H1 (cell line): ENCODE results near the gene SPECC1. TPM values are rescaled to one million over a fixed set of nuclear protein-coding genes. Genes with fewer than 3 reads are reported as not detected.

Source experiments
- polyA plus RNA-seq, 7 experiments: library from polyadenylated mRNA; depleted of rRNA in 3 of 7; stranded (reverse) in 5 of 7; unstranded in 2 of 7; fragments of >200 nt in 5 of 7; fragments of 200-250 nt in 2 of 7; gene quantifications; 1 replicate in 5 of 7; 2 replicates in 1 of 7; 4 replicates in 1 of 7; pipeline versions ENCODE4 v1.2.1 to v1.2.3, GENCODE V29; 2011 to 2013; ENCODE audit warnings: missing spikeins in 2 of 7, mixed read lengths in 2 of 7
- total RNA-seq: library from RNA; stranded (reverse); fragmentation: NEBNext Ultra II Directional; extraction: Animal tissue kit (Norgen Biotek cat#: 25700); gene quantifications from 2 replicates; pipeline ENCODE4 v1.2.1, GENCODE V29; 2021
- TF ChIP-seq, protein P1 (sequence below), 3 experiments: IDR thresholded peaks; 1 replicate in 2 of 3; 2 replicates in 1 of 3; pipeline versions ENCODE4 v1.5.1 to v1.6.1; 2011; ENCODE audit warnings: low read length in 3 of 3, mild to moderate bottlenecking in 3 of 3, inconsistent platforms in 2 of 3, low read depth in 1 of 3, moderate library complexity in 1 of 3; ENCODE audit not compliant: insufficient read depth in 1 of 3; ENCODE audit errors: control extremely low read depth in 1 of 3

SPECC1 gene
- total and polyA plus RNA-seq, 2 of the 8 experiments (the other 6 are each of a cell fraction or from before 2014, with no cell fraction given): 35.8 to 87.9 TPM

- TF ChIP-seq, protein P1, sequence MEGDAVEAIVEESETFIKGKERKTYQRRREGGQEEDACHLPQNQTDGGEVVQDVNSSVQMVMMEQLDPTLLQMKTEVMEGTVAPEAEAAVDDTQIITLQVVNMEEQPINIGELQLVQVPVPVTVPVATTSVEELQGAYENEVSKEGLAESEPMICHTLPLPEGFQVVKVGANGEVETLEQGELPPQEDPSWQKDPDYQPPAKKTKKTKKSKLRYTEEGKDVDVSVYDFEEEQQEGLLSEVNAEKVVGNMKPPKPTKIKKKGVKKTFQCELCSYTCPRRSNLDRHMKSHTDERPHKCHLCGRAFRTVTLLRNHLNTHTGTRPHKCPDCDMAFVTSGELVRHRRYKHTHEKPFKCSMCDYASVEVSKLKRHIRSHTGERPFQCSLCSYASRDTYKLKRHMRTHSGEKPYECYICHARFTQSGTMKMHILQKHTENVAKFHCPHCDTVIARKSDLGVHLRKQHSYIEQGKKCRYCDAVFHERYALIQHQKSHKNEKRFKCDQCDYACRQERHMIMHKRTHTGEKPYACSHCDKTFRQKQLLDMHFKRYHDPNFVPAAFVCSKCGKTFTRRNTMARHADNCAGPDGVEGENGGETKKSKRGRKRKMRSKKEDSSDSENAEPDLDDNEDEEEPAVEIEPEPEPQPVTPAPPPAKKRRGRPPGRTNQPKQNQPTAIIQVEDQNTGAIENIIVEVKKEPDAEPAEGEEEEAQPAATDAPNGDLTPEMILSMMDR (IDR thresholded peaks at IDR 0.05; ENCODE audit: control extremely low read depth in 1 of 3, insufficient read depth in 1 of 3, low read depth in 1 of 3, low read length in 3 of 3): no peak
Measured at GRCh38 chr17:20300436-20300934, 291.3 kb downstream of the SPECC1 start (continued).
